Lower leg skin (tissue), 3 donors: ENCODE data around the gene ATP6V0E1.

Experiments used
- CTCF ChIP-seq, 3 donors: fragments of 450-650 bp; IDR thresholded peaks; one replicate each; pipeline ENCODE4 v1.5.1; 2016; ENCODE audit warnings: antibody characterized with exemption in 3 of 3, mild to moderate bottlenecking in 3 of 3, moderate library complexity in 2 of 3
- POLR2A ChIP-seq, 2 donors: fragments of 450-650 bp; IDR thresholded peaks; one replicate each; pipeline ENCODE4 v1.6.1; 2016 to 2017; ENCODE audit warnings: antibody characterized with exemption in 2 of 2, mild to moderate bottlenecking in 1 of 2, moderate library complexity in 1 of 2

- TF ChIP-seq CTCF (IDR thresholded peaks at IDR 0.05) (no peak), POLR2A (IDR thresholded peaks at IDR 0.05) (no peak)
Measured at GRCh38 chr5:173012882-173013281, 29.3 kb downstream of the ATP6V0E1 start.
